ENCODE results near the gene SMCHD1.
A peak's percentile ranks its signal among the peaks of the same experiment; 100 is the strongest.
"Not testable (repeated sequence)": the region's sequence is repeated elsewhere in the genome, so short reads cannot be mapped to it uniquely, and the experiment has no call there.

Gene SMCHD1

GRCh38 chr18:2715990-2716389 is 60.5 kb downstream of the SMCHD1 start:
- DNase-seq (ENCODE audit: low spot score) = no peak
- no peak for FAIRE-seq

- FAIRE-seq (peak; percentile 87), DNase-seq (ENCODE audit: low spot score) (no peak)
Observed at GRCh38 chr18:2716394-2717326, 61.1 kb downstream of the SMCHD1 start.

DNA sequence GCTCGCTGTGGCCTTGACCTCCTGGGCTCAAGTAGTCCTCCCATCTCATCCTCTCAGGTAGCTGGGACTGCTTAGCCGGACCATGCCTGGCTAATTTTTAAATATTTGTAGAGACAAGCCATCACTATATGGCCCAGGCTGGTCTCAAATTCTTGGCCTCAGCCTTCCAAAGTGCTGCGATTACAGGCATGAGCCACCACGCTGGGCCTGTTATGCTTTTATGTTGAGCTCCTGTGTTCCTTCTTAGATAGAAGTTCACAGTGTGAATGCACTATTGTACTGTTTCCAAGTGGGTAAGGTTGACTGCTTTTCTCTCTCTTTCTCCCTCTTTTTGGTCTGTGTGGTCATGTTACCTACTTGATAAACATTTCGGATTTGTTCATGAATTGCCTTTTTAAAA is 61.9 kb downstream of the SMCHD1 start:
- FAIRE-seq (no peak), DNase-seq (ENCODE audit: low spot score) (no peak)

DNA sequence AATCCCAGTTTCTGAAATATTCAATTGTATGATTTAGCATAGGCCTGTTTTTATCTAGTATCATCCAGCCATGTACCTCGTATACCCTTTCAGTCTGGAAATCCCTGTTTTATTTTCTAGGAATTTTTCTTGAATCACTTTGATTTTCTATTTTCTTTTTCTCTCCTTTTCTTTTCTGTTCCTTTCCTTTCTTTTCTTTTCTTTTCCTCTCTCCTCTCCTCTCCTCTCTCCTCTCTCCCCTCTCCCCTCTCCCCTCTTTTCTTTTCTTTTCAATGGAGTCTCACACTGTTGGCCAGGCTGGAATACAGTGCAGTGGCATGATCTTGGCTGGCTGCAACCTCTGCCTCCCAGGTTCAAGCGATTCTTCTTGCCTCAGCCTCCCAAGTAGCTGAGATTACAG is 63.5 kb downstream of the SMCHD1 start:
- FAIRE-seq = no peak
- DNase-seq (ENCODE audit: low spot score) = no peak

DNA sequence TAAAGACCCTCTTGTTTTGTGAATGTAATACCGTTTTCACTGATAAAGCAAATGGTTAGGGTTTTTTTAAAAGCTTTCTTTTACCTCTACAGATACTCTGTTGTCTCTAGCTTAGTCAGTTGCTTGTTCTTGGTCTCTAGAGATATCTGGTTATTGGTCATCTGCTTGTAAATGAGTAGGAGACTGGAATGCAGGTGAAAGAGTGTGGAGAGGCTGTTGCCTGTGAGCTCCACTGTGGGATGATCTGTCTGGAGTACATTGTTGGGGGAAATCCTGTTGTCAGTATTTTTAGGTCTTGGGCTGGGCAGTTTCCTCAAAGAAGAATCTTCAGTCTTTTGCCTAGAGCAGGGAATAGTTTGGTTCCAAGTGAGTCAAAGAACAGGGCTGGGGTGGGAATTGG is 67.7 kb downstream of the SMCHD1 start:
- no peak for DNase-seq (ENCODE audit: low spot score)
- no peak for FAIRE-seq

DNA sequence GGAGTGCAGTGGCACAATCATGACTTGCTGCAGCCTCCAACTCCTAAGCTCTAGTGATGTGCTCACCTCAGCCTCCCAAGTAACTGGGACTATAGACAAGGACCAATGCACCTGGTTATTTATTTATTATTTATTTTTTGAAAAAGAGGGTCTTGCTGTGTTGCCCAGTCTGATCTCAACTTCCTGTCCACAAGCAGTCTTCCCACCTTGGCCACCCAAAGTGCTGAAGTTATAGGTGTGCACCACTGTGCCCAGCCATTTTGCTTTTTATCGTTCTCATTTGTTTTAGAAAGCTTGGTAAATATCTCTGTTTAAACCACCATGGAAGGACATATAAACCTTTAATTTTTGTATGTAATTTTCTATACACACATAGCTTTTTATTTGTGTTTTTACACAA is 74.2 kb downstream of the SMCHD1 start:
- no peak for FAIRE-seq
- no peak for DNase-seq (ENCODE audit: low spot score)

GRCh38 chr18:2736823-2737222 is 81.3 kb downstream of the SMCHD1 start:
- FAIRE-seq (peak; percentile 52), DNase-seq (ENCODE audit: low spot score) (no peak)

DNA sequence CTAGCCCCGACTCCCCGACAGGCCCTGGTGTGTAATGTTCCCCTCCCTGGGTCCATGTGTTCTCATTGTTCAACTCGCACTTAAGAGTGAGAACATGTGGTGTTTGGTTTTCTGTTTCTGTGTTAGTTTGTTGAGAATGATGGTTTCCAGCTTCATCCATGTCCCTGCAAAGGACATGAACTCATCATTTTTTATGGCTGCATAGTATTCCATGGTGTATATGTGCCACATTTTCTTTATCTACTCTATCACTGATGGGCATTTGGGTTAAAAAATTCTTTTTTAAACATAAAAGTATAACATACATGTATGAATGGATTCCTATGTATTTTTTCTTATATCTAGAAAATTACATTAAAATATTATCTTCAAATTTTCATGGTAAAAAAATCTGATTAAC is 84.6 kb downstream of the SMCHD1 start:
- not testable (repeated sequence) for FAIRE-seq; DNase-seq (ENCODE audit: low spot score)

- DNase-seq (ENCODE audit: low spot score) (no peak), FAIRE-seq (no peak)
Observed at GRCh38 chr18:2746274-2746673, 90.7 kb downstream of the SMCHD1 start.

DNA sequence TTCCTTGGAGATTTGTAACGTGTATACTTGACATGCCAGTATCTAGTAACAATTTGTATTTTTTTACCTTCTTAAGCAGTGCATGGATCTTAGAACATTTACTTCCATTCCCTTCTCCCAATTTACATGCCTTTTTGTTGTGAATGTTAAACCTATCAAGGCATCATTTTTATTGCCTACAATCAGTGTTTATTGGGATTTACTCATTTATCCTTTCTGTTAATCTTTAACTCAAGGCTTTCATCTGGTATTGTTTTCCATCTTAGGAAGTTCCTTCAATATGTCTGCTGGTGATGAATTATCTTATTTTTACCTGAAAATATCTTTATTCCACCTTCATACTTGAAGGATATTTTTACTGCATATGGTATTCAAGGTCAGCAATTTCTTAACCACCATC is 102.8 kb downstream of the SMCHD1 start:
- FAIRE-seq (peak; percentile 76), DNase-seq (ENCODE audit: low spot score) (no peak)

DNA sequence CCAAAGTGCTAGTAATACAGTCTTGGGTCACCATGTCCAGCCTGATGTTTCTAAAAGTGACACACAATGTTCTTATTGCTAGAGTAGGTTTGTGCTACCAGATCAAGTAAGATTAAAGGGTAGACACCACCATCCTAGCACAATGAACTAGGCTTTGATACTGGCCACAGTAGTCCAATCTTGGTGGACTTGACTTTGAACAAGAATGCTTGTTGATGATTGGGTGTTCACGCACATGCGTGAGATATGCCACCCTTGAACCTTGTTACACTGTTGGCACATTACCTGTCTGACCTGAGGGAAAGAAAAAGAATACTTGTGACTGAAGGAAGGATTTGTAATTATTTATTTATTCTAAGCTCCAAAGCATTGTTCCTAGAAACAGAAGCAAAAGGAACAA is 119.1 kb downstream of the SMCHD1 start:
- FAIRE-seq (peak; percentile 95), DNase-seq (ENCODE audit: low spot score) (no peak)

DNA sequence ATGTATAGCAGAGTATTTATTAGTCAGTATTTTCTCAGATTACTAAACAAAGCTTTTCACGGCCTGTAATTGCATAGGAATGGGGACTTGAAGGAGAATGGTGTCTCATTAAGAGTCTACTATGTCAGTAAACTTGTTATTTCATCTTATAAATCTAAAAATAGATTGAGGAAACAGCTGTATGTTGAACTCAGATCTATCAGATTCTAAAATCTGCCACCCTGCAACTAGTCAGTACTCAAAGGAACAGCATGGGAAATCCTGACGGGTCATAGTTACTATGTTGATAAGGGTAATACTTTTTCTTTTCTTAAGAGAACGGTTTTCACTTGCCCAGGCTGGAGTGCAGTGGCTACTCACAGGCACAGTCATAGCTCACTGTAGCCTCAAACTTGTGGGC is 121.1 kb downstream of the SMCHD1 start:
- DNase-seq (ENCODE audit: low spot score) (no peak), FAIRE-seq (no peak)

DNA sequence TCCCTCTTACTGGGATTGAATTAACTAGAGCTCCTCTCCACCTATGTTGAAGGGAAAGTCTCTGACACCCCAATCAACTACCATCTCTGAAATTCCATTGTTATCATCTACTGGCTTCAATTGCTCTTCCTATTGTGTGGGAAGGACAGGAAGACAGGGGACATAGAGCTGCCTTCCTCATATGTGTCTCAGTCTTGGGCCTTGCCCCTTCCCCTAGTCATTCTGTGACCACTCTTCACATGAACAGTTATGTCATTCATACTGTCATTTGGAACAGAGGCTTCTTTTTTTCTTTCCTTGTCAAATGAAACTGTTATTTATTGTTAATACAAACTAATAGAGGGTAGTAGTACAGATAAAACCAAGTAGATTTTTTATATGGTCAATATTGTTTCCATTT is 121.7 kb downstream of the SMCHD1 start:
- DNase-seq (ENCODE audit: low spot score) (no peak), FAIRE-seq (peak; percentile 73)

- DNase-seq (ENCODE audit: low spot score) = no peak
- FAIRE-seq = peak; percentile 79
Observed at GRCh38 chr18:2780750-2781149, 125.2 kb downstream of the SMCHD1 start.

DNA sequence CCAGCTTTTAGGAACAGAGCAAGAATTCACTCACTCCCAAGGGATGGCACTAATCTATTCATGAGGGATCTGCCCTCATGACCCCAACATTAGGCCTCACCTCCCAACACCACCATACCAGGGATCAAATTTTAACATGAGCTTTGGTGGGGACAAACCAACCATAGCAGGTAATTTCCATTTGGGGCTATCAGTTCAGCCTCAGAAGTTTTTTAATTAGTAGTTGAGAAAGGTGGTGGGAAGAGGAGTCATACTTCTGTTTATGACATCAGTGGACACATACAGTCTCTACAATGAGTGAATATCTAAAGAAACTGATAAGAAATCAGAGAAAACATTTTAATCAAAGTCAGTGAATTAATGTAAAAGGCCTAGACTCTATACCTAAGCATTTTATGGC is 131.7 kb downstream of the SMCHD1 start:
- no peak for DNase-seq (ENCODE audit: low spot score)
- FAIRE-seq = no peak

DNA sequence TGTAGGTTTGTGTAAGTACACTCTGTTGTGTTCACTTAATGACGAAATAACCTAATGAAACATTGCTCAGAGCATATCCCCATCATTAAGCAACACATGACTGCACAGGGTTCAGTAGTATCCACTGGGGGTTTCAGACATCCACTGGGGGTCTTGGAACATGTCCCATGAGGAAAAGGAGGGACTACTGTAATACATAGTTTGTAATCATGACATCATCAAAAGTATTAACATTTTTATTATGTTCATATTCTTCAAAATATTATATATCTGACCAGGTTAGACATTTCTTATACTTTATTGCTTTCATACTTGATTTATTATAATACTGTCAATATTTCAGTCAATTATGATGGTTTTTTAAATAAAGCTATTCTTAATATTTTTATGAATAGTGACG is 136.9 kb downstream of the SMCHD1 start:
- FAIRE-seq (no peak), DNase-seq (ENCODE audit: low spot score) (no peak)

GRCh38 chr18:2794159-2794558 is 138.6 kb downstream of the SMCHD1 start:
- DNase-seq (ENCODE audit: low spot score) (no peak), FAIRE-seq (peak; percentile 65)

- FAIRE-seq (peak; percentile 76), DNase-seq (ENCODE audit: low spot score) (no peak)
Observed at GRCh38 chr18:2797951-2798350, 142.4 kb downstream of the SMCHD1 start.

GRCh38 chr18:2799369-2799768 is 143.8 kb downstream of the SMCHD1 start:
- FAIRE-seq (peak; percentile 83), DNase-seq (ENCODE audit: low spot score) (no peak)

DNA sequence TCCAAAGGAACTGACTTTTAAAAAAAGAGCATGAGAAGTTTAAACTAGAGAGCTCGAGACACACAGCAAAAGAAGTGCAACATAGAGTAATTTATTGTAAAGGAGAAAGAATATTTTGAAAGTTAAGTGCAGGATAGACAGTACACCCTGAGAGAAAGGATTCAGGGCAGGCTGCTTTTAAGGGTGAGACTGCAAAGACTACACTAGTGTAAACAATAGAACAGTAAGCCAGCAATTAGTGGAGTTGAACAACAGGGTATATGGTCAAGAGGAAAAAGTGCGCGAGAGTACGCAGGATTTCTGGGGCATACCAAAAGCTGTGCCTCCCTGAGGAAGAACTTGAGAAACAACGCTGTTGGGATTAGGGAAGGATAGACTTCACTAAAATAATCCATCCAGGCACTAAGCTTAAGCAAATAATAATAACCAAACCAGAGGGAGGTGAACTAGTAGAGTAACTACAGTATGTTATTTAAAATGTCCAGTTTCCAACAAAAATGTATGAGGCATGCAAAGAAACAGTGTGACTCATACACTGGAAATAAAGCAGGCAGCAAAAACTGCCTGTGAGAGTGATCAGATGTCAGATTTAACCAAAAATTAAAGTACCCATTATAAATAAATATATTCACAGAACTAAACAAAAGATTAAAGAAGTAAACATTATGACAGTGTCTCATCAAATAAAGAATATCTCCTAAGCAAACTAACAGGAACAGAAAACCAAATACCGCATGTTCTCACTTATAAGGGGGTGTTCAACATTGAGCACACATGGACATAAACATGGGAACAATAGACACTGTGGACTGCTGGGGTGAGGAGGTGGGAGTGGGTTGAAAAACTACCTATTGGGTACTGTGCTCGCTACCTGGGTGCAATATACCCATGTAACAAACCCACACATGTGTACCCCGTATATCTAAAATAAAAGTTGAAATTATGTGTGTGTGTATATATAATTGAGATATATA is 150.7 kb downstream of the SMCHD1 start:
- DNase-seq (ENCODE audit: low spot score) = no peak
- FAIRE-seq = peak; percentile 50

DNA sequence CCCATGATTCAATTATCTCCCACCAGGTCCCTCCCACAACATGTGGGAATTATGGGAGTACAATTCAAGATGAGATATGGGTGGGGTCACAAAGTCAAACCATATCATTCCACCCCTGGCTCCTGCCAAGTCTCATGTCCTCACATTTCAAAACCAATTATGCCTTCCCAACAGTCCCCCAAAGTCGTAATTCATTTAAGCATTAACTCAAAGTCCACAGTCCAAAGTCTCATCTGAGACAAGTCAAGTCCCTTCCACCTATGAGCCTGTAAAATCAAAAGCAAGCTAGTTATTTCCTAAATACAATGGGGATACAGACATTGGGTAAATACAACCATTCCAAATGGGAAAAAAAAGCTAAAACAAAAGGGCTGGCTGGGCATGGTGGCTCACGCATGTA is 153.1 kb downstream of the SMCHD1 start:
- peak; percentile 66 for FAIRE-seq
- DNase-seq (ENCODE audit: low spot score) = not testable (repeated sequence)

GRCh38 chr18:2809666-2810183 is 154.2 kb downstream of the SMCHD1 start:
- FAIRE-seq; DNase-seq (ENCODE audit: low spot score): not testable (repeated sequence)

All from urothelium cell line (cell line).